HEK293T (cell line): ENCODE results near the gene TCF7L2.

Experiments used
- CTCF ChIA-PET: fragments of 350-600 bp; formaldehyde crosslinking; extraction: SDS; loops from one replicate; lab custom pipeline; 2021; ENCODE audit warnings: antibody characterized with exemption, inconsistent platforms; lab: Yijun Ruan, JAX
- POLR2A ChIA-PET: fragments of 350-600 bp; formaldehyde crosslinking; extraction: SDS; loops from one replicate; lab custom pipeline; 2020; ENCODE audit warnings: antibody characterized with exemption, inconsistent platforms; lab: Yijun Ruan, JAX
- DNase-seq: peaks from one replicate; pipeline ENCODE4 v3.0.0; 2012; ENCODE audit warnings: mixed read lengths; ENCODE audit errors: extremely low spot score
- ARNT ChIP-seq: fragments of 450-650 bp; IDR thresholded peaks from 2 replicates; pipeline ENCODE4 v1.6.1; 2017; ENCODE audit warnings: mild to moderate bottlenecking
- BHLHE40 ChIP-seq: fragments of 450-650 bp; IDR thresholded peaks from 2 replicates; pipeline ENCODE4 v1.6.1; 2016; ENCODE audit warnings: mild to moderate bottlenecking, moderate library complexity, borderline replicate concordance
- CTBP1 ChIP-seq: fragments of 450-650 bp; IDR thresholded peaks from 2 replicates; pipeline ENCODE4 v1.6.1; 2016; ENCODE audit warnings: borderline replicate concordance
- ELF4 ChIP-seq: fragments of 450-650 bp; IDR thresholded peaks from 2 replicates; pipeline ENCODE4 v1.6.1; 2017; ENCODE audit warnings: antibody characterized with exemption
- FOXA1 ChIP-seq: fragments of 450-650 bp; IDR thresholded peaks from 2 replicates; pipeline ENCODE4 v1.6.1; 2016; ENCODE audit warnings: mild to moderate bottlenecking
- FOXK2 ChIP-seq: fragments of 450-650 bp; IDR thresholded peaks from 2 replicates; pipeline ENCODE4 v1.6.1; 2016; ENCODE audit warnings: mild to moderate bottlenecking
- FOXM1 ChIP-seq: fragments of 450-650 bp; IDR thresholded peaks from 2 replicates; pipeline ENCODE4 v1.6.1; 2017; ENCODE audit warnings: mild to moderate bottlenecking, borderline replicate concordance
- HDGF ChIP-seq: fragments of 450-650 bp; IDR thresholded peaks from 2 replicates; pipeline ENCODE4 v1.6.1; 2017; ENCODE audit warnings: antibody characterized with exemption, borderline replicate concordance
- L3MBTL2 ChIP-seq: fragments of 450-650 bp; conservative IDR thresholded peaks from 2 replicates; pipeline ENCODE4 v1.6.1; 2016; ENCODE audit warnings: mild to moderate bottlenecking
- LEF1 ChIP-seq: fragments of 450-650 bp; IDR thresholded peaks from 2 replicates; pipeline ENCODE4 v1.6.1; 2017; ENCODE audit warnings: mild to moderate bottlenecking, borderline replicate concordance
- NFRKB ChIP-seq: fragments of 450-650 bp; IDR thresholded peaks from 2 replicates; pipeline ENCODE4 v1.6.1; 2016; ENCODE audit warnings: mild to moderate bottlenecking, moderate library complexity
- PKNOX1 ChIP-seq: fragments of 450-650 bp; IDR thresholded peaks from 2 replicates; pipeline ENCODE4 v1.6.1; 2016
- SP1 ChIP-seq: fragments of 450-650 bp; IDR thresholded peaks from 2 replicates; pipeline ENCODE4 v1.6.1; 2017
- SUZ12 ChIP-seq: fragments of 450-650 bp; IDR thresholded peaks from 2 replicates; pipeline ENCODE4 v1.6.1; 2016; ENCODE audit warnings: mild to moderate bottlenecking
- TARDBP ChIP-seq: fragments of 450-650 bp; IDR thresholded peaks from 2 replicates; pipeline ENCODE4 v1.6.1; 2016
- ZNF384 ChIP-seq: fragments of 450-650 bp; IDR thresholded peaks from 2 replicates; pipeline ENCODE4 v1.6.1; 2016

Gene TCF7L2

GRCh38 chr10:113127901-113128283 is 177.8 kb downstream of the TCF7L2 start:
- no peak for DNase-seq
- ChIA-PET POLR2A (no interaction called here), CTCF (no interaction called here)
- TF ChIP-seq CTBP1: no peak
- no peak for TF ChIP-seq ZNF384
- TF ChIP-seq L3MBTL2: no peak
- TF ChIP-seq BHLHE40: no peak
- no peak for TF ChIP-seq ELF4
- TF ChIP-seq NFRKB: no peak
- TF ChIP-seq FOXM1: no peak
- TF ChIP-seq ARNT: no peak
- TF ChIP-seq SP1: no peak
- TF ChIP-seq FOXK2: no peak
- no peak for TF ChIP-seq SUZ12
- TF ChIP-seq TARDBP: no peak
- no peak for TF ChIP-seq FOXA1

- DNase-seq: no peak
- ChIA-PET POLR2A (no interaction called here), CTCF (no interaction called here)
- TF ChIP-seq L3MBTL2: no peak
- TF ChIP-seq ZNF384: no peak
- TF ChIP-seq TARDBP: no peak
- TF ChIP-seq SP1: no peak
- no peak for TF ChIP-seq FOXM1
- no peak for TF ChIP-seq NFRKB
- no peak for TF ChIP-seq PKNOX1
- no peak for TF ChIP-seq HDGF
- no peak for TF ChIP-seq LEF1
These were observed 178.5 kb downstream of the TCF7L2 start for GRCh38 chr10:113128450-113129070.

GRCh38 chr10:113129117-113129516 is 179.1 kb downstream of the TCF7L2 start:
- no peak for DNase-seq
- CTCF ChIA-PET: no interaction called here
- POLR2A ChIA-PET: no interaction called here
- TF ChIP-seq CTBP1 (no peak), ARNT (no peak), PKNOX1 (no peak), SP1 (no peak), FOXK2 (no peak)

- ChIA-PET POLR2A (no interaction called here), CTCF (interaction anchor here (0.5 kb wide), 1 partner anchor 248 kb away, joined by 3 read pairs; no protein-coding TSS in a partner anchor)
- TF ChIP-seq TARDBP (no peak), ARNT (no peak), SUZ12 (no peak), ZNF384 (no peak), CTBP1 (no peak), L3MBTL2 (no peak), FOXK2 (no peak), FOXA1 (no peak), ELF4 (no peak), LEF1 (no peak)
- DNase-seq: no peak
These were observed 180.1 kb downstream of the TCF7L2 start for GRCh38 chr10:113130014-113130641.

GRCh38 chr10:113131613-113132261 is 181.7 kb downstream of the TCF7L2 start:
- no peak for DNase-seq
- POLR2A ChIA-PET: no interaction called here
- CTCF ChIA-PET: no interaction called here
- TF ChIP-seq CTBP1 (no peak), SUZ12 (no peak), LEF1 (no peak), ARNT (no peak), HDGF (no peak), L3MBTL2 (no peak)

GRCh38 chr10:113132591-113133121 is 182.6 kb downstream of the TCF7L2 start:
- ChIA-PET CTCF (no interaction called here), POLR2A (no interaction called here)
- TF ChIP-seq FOXA1 (no peak), LEF1 (no peak), PKNOX1 (no peak)
- DNase-seq: no peak
